Activated CD8-positive, alpha-beta memory T cell treated with anti-CD3 and anti-CD28 coated beads for 1 hour (primary cell): ENCODE results near the gene VWC2L.

Experiments
- DNase-seq, 2 donors: peaks; one replicate each; pipeline ENCODE4 v3.0.0-alpha.2; 2020; ENCODE audit warnings: low read depth in 1 of 2; ENCODE audit errors: extremely low read depth in 1 of 2

Gene VWC2L

GRCh38 chr2:214579035-214579434 is 168.2 kb downstream of the VWC2L start:
- no peak for DNase-seq

- DNase-seq = no peak
These were observed 176.6 kb downstream of the VWC2L start for GRCh38 chr2:214587442-214587841.

DNA sequence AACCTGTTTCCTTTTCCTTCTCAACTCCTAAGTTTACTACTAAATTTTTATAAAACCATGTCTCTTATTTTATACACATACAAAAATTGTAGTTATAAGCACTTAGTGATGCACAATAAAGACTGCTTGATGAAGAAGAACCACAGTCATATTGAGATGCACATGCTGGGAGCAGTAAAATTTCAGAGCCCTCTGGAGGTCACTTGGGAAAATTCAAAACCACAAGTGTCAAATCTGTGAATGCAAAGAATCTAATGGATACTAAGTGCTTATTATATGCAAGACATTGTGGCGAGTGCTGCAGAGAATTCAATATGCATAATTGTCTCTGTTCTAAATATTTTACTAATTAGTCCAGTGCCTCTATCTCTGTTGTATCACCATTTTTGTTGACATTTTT is 180.5 kb downstream of the VWC2L start:
- no peak for DNase-seq

DNA sequence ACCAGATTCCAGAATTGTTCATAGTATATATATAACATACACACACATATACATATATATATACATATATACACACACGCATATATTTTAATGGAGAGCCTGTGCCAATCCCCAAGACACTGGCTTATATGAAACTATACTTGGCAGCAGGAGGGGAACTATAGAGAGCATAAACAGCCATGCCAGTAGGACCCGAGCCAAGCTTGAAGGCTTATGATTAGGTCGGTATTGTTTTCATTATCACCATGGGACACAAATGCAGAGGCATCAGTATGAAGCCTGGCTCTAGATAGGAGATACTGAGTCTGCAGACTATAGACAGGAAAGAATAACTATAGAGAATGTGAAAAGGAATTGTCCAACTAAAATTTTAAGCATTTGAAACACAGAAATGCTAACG is 181.2 kb downstream of the VWC2L start:
- DNase-seq = no peak

DNA sequence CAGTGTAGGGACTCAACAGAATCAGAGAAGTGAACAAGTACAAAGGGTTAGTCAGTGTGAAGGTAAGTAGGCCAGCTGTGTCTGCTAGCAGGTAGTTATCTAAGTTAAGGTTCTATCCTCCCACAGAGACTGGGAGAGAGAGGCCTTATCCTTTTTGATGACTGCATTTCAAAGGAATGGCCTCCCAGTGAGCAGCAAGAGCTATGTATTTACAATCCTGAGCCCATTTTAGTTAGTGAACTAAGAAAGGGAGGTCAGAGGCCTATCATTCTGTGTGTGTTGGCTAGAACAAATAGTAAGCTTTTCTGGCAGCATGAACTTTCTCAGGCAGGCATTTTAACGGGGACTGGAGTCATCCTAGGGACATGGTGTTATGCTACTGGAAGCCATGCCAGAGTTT is 182.9 kb downstream of the VWC2L start:
- no peak for DNase-seq

DNA sequence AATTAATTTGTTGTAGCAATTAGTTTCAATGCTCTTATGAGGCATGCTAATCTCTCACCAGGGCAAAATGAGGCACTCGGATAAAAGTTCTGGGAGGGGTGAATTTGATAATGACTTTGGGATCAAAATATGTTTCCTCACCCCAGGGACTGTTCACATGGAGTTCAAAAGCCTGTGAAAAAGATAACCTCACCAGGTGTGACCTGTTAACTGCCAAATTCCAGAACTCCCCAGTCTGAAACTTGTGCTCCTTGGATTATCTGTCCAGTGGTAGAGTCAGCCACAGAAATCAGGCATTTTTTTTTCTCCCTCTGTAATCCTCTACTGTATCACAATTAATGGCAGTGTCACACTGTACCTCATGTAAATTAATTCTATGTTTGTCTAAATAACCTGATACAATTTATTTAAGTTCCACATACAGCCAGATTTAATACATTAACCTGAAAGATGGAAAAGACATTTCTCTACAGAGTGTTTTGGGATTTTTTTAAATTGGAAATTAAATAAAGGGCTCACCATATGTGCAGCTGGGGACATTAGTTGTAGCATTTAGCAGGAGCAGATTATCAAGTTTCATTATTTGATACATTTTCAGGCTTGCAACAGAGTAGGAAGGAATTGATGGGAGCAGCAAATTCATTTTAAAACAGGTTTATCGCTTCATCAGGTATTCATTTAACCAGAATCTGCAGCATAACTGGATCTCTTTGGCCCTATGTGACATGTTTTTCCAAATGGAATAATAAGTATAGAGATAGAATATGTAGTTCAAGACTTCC is 191.2 kb downstream of the VWC2L start:
- no peak for DNase-seq

DNA sequence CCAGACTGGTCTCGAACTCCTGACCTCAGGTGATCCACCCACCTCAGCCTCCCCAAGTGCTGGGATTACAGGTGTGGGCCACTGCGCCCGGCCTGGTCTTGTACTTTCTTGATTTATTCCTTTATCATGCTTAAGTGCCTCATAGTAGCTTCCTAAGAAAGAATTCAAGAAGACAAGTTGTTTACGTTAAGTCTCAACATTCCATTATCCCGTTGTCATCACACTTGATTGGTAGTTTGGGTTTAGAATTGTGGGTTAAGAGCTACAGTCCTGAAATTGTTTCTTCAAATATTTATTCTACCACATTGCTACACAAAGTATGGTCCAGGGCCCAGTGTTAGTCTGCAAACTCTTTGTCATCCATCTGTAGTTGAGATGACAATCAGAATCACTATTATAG is 194.0 kb downstream of the VWC2L start:
- no peak for DNase-seq

DNA sequence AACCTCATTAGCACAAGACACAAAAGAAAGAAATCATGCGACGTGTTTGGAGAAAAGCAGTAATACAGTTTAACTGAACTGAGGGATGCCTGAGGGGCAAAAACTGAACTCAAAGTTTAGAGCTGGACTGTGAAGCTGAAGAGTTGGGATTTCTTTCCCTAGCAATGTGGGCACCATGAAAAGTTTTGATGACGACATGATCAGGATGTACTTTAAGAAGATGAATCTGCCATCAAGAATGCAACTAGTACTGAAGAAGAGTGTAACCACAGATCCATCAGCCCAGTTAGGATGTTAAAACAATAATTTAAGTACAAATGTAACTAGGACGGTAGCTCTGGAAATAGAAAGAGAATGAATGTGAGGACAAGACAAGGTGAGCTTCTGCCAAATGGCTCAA is 196.2 kb downstream of the VWC2L start:
- no peak for DNase-seq

- no peak for DNase-seq
These were observed 200.2 kb downstream of the VWC2L start for GRCh38 chr2:214611015-214611414.

DNA sequence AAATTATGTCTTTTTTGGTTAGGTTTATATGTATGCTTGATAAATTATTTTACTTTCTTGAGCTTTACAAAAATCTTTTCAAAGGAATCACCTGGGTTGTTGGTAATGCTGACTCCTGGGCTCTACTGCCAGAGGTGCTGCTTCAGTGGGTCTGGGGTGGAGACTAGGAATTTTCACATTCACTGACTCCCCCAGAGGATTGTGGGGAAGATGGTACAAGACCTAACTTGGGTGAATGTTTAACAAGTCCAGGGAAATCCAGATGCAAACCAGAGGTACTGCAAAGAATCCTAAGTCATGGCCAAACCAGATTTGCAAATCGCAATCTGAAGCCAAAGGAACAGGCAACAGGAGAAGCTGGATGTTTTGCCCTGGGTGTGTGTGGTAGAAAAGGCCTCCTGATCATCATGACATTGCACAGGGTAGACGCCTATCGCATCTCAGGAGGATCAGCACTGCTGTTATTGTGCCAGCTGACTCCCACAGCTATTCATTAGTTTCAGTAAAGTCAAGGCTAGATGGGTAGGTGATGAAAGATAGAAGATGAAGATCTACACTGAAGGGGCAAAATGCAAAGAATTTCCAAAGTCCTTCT is 213.4 kb downstream of the VWC2L start:
- no peak for DNase-seq

- DNase-seq = no peak
These were observed 217.2 kb downstream of the VWC2L start for GRCh38 chr2:214628091-214628490.
